A204.1 (cell line): ENCODE data around the gene MUSTN1.

Source experiments
- FAIRE-seq: peaks from 2 replicates; lab custom pipeline; 2012; peaks lifted over from hg19 to GRCh38; lab: Jason Lieb, UNC

Gene MUSTN1

GRCh38 chr3:52831500-52832301, 3.1 kb downstream of the MUSTN1 start:
- FAIRE-seq, result no peak

GRCh38 chr3:52830535-52831258, 4.1 kb downstream of the MUSTN1 start, which contains the start of gene ITIH4:
TSS of gene ITIH4 (minus strand) at chr3:52830672. CDS start at chr3:52830642, 30 bp downstream.
- no peak for FAIRE-seq

DNA sequence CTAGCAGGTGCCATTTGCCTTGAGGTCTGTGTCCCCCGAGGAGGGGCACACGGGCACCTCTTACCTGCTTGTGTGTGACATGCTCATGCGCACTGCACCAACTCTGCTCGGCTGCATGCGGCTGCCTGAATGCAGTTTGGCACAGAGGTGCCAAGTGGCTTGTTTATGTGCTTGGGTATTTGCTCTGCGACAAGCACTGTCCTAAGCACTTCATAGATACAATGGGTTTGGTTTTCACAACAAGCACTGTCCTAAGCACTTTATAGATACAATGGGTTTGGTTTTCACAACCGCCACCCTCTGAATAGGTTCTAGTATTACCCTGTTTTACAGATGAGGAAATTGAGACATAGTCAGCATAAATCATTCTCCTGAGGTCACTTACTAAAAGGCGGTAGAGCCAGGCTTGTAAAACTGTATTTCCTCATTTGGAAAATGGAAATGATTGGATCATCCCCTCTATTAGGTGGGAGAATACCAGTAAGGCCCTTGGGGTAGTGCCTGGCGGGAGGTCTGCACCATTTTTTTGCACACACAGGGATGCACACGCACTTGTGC, 4.8 kb downstream of the MUSTN1 start:
- no peak for FAIRE-seq

DNA sequence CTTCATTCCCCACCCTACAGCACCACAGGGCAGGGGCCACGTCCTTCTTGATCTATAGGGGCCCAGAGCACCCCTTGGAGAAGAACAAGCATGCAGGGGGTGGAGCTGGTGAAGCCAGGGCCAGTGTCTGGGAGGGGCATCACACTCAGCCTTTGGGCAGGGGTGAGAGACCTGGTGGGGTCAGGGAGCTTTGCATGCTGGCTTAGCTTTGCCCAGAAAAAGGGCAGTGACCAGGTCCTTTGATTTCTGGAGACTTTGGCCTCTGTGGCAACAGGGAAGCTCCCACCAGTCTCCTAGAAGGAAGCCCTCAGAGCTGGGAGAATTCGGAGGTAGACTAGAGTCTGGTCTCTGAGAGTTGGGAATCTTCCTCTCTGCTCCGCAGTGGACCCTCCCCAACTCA, 5.3 kb downstream of the MUSTN1 start:
- no peak for FAIRE-seq

GRCh38 chr3:52827866-52828376, 6.9 kb downstream of the MUSTN1 start:
- no peak for FAIRE-seq

DNA sequence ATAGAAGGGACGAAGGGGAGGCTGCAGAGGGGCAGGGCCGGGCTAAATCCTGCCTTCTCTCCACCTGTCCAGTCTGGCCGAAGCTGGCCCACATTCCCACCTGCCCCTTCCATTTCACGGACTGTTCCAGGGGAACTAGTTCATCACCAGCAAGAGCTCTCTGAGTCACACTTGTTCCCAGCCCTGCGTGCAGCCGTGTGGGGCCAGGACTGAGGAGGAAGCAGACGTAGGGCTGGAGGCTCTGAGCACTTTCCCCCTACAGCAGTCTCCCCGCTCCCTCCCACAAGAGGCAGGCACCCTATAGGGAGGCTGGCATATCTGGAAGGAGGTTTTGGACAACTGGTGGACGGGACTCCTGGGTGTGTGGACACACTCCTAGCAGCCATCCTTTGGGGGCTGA, 7.4 kb downstream of the MUSTN1 start:
- FAIRE-seq, result no peak

GRCh38 chr3:52824037-52824436, 10.8 kb downstream of the MUSTN1 start:
- FAIRE-seq, result no peak

GRCh38 chr3:52822363-52822762, 12.5 kb downstream of the MUSTN1 start:
- FAIRE-seq, result no peak

DNA sequence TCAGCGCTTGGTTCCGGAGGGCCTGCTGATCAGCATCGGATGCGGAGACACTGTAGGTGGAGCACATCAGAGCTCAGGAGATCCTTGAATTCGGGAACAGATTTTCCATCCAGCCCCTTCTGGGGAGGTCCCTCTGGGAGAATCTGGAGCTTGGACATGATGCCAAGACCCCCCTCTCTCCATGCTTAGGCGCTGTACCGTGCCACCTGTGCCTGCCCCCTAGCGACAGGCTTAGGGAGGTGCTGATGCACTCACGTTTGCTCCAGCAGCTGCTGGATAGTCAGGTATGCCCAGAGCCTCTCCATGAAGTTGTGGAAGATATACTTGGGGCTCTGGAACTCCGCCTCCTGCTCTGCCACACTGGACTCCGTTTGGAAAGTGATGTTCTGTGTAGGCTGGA, 14.1 kb downstream of the MUSTN1 start:
- FAIRE-seq, result no peak

- no peak for FAIRE-seq
Measured at GRCh38 chr3:52819936-52820335, 14.9 kb downstream of the MUSTN1 start.

GRCh38 chr3:52817860-52818259, 17.0 kb downstream of the MUSTN1 start:
- no peak for FAIRE-seq

- no peak for FAIRE-seq
Measured at GRCh38 chr3:52817221-52817620, 17.6 kb downstream of the MUSTN1 start.

- FAIRE-seq, result no peak
Measured at GRCh38 chr3:52816654-52817053, 18.2 kb downstream of the MUSTN1 start.

DNA sequence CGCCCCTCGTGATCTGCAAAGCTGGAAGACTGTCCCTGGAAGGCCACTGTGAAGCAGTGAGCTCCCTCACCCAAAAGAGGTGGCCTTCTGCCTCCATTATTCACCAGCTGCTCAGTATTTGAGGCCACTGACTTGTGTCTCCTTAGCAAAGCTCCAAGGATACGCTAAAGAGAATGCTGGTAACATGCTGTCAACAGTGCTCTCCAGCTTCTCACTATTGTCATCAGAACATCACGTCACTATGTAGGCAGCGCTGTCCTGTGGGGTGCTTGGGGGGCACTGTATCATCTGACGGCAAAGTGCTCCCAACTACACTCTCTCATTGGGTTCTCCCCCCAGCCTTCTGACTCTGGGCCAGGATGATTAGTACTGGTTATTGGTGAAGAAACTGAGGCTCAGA, 18.6 kb downstream of the MUSTN1 start:
- FAIRE-seq, result no peak

DNA sequence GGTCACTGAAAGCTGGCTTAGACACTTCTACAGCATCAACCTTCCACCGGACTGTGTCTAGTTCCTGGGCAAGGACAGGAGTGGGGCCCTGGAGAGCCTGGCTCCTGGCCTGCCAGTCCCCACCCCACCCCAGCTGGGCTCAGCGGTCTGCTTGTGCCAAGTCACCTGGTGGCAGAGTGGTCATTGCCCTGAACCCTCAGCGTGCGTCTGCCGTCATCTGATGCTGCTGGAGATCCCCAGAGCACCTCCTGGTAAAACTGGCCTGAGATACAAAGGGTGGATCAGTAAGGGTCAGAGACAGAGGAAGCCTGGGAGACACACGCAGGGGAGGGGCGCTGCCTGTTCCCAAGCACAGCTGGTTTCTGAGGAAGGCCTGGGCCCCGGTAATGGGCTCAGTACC, 21.0 kb downstream of the MUSTN1 start:
- no peak for FAIRE-seq

DNA sequence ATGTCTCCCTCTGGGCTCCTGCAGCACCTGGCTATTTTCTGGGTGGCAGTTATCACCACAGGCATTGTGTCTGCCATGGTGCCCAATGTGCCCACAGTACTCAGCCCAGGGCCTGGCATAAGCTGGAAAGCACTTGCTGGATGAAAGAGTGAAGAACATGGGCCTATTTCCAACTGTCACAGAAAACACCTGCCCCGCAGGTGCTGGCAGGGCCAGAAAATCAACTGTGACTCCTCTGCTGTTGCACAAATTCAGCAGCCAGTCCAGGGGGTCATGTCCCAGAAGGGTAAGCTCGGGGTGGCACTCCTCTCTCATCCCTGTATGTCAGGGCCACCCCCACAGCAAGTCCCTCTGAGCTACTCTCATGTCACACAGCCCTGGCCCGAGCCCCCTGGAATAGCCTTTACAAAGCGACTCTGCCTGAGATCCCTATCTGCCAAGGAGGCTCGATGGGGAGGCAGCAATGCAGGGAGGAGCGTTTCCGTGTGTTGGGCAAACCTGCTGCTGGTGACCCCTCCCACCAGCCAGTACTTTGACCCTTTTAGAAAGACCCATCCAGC, 23.3 kb downstream of the MUSTN1 start:
- FAIRE-seq, result no peak

GRCh38 chr3:52810923-52811322, 23.9 kb downstream of the MUSTN1 start:
- no peak for FAIRE-seq

DNA sequence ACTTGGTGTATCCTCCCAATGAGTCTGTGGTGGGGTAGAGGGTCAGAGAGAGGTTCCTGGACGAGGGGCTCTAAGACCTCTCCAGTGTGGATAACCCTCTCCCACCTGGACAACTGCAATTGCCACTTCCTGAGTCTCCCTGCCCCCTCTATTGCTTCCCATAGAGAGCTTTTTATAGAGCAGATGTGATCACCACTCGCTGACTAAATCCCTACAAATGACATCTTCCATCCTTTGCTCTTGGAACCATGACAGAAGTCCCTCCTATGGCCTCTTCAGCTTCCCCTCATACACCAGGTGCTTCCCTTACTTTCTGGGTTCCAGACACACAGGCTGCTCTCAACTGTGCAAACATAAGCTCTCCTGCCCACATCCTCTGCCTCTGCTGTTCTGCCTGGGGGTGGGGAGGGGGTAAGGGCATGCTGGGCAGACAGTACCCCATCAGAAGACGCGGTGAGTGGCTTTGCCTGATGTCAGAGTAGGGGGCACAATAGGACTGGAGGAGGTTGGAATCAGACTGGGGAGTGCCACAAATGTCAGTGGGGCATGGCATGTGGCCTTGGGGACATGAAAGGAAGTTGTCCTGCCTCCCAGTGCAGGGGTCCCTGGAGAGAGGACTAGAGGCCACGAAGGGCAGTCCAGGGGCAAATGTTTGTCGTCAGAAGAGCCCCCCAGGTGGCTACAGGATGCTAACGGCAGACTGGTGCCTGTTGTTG, 25.0 kb downstream of the MUSTN1 start:
- no peak for FAIRE-seq

- no peak for FAIRE-seq
Measured at GRCh38 chr3:52809149-52809548, 25.7 kb downstream of the MUSTN1 start.

DNA sequence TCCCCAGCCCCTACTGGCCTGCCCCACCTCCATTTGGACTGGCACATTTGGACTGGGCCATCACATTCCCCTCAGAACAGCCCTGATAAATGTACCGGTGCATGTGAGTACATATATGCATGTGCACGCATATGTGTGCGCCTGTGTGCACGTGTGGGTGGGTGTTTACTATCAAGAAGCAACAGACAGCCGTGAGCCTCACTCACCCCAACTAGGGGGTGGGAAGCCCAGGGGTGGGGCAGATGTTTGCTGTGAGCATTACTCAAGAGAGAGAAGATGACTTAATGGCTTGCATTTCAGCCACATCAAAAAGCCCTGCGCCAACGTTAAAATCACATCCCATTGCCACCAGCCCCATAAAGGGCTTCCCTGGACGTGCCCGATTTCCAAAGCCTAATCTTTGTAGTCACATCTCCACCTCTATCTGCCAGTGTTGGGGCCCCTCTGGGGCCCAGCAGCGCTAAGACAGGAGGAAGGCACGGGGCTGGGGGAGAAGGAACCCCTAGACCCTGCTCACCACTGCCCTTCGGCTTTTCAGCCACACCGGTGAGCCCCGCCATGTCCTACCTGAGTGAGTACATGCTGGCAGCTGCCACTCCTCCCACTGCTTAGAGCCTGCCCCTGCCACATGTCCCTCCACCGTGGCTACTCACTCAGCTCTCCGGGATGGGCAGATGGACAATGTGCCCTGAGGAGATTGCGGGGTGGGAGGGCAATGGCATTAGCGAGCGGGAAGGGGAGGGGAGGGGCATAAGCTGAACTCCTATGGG, 29.4 kb downstream of the MUSTN1 start:
- FAIRE-seq, result no peak

GRCh38 chr3:52801839-52802238, 33.0 kb downstream of the MUSTN1 start:
- FAIRE-seq, result no peak
